ENCODE data around the gene DENND5A.
"Not testable (repeated sequence)": the region's sequence is repeated elsewhere in the genome, so short reads cannot be mapped to it uniquely, and the experiment has no call there.

Gene DENND5A

GRCh38 chr11:9103542-9104276, 161.4 kb downstream of the DENND5A start:
- DNase-seq (ENCODE audit: low read depth in 1 of 2, low spot score in 1 of 2), result no peak

GRCh38 chr11:9099617-9100016, 165.5 kb downstream of the DENND5A start:
- DNase-seq (ENCODE audit: low read depth in 1 of 2, low spot score in 1 of 2), result no peak

GRCh38 chr11:9098455-9098854, 166.7 kb downstream of the DENND5A start:
- DNase-seq (ENCODE audit: low read depth in 1 of 2, low spot score in 1 of 2), result not testable (repeated sequence)

- DNase-seq (ENCODE audit: low read depth in 1 of 2, low spot score in 1 of 2), result not testable (repeated sequence)
Observed at GRCh38 chr11:9097186-9097943, 167.8 kb downstream of the DENND5A start.

GRCh38 chr11:9096427-9096826, 168.7 kb downstream of the DENND5A start:
- no peak for DNase-seq (ENCODE audit: low read depth in 1 of 2, low spot score in 1 of 2)

- DNase-seq (ENCODE audit: low read depth in 1 of 2, low spot score in 1 of 2), result no peak
Observed at GRCh38 chr11:9095421-9095820, 169.7 kb downstream of the DENND5A start.

- no peak for DNase-seq (ENCODE audit: low read depth in 1 of 2, low spot score in 1 of 2)
Observed at GRCh38 chr11:9094420-9094819, 170.7 kb downstream of the DENND5A start.

- no peak for DNase-seq (ENCODE audit: low read depth in 1 of 2, low spot score in 1 of 2)
Observed at GRCh38 chr11:9092853-9093778, 172.0 kb downstream of the DENND5A start.

- DNase-seq (ENCODE audit: low read depth in 1 of 2, low spot score in 1 of 2), result no peak
Observed at GRCh38 chr11:9092072-9092471, 173.1 kb downstream of the DENND5A start.

GRCh38 chr11:9091044-9091922, 173.9 kb downstream of the DENND5A start, which contains the start of gene SCUBE2:
TSS of gene SCUBE2 (minus strand) at chr11:9091599. CDS start at chr11:9091528, 71 bp downstream.
- no peak for DNase-seq (ENCODE audit: low read depth in 1 of 2, low spot score in 1 of 2)

GRCh38 chr11:9090488-9091043, 174.6 kb downstream of the DENND5A start:
- DNase-seq (ENCODE audit: low read depth in 1 of 2, low spot score in 1 of 2), result no peak

- no peak for DNase-seq (ENCODE audit: low read depth in 1 of 2, low spot score in 1 of 2)
Observed at GRCh38 chr11:9089636-9090035, 175.5 kb downstream of the DENND5A start.

GRCh38 chr11:9089061-9089460, 176.1 kb downstream of the DENND5A start:
- DNase-seq (ENCODE audit: low read depth in 1 of 2, low spot score in 1 of 2), result no peak

All from activated CD4-positive, alpha-beta T cell treated with anti-CD3 and anti-CD28 coated beads, Interleukin-2, amount 50 U/mL, for 24 hours (primary cell).